ENCODE data around the gene AWAT1. TPM values are rescaled to one million over a fixed set of nuclear protein-coding genes. Genes with fewer than 3 reads are reported as not detected.
"Not testable (repeated sequence)": the region's sequence is repeated elsewhere in the genome, so short reads cannot be mapped to it uniquely, and the experiment has no call there.

AWAT1 gene
- total and polyA plus RNA-seq, 4 donors = not detected

DNA sequence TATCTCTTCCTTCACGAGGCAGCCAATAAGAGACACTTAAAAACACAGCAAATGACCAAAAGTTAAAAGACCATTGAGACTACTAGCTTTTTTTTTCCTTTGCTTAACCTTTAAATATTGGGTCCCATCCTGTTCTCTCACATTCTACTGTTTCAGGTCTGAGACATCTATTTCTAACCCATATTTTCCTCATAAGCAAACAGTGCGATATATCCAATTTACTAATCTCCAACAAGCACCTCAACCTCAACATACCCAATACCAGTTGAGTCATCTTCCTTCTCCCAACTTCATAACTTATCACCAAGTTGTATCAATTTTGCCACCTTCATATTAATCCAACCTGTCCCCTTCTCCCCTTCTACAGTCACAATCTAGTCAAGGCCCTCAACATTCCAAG, 7.0 kb downstream of the AWAT1 start:
- H3K9me3 ChIP-seq (ENCODE audit: control insufficient read depth in 4 of 4, low read length in 3 of 4) = no peaks in the 10 kb centered on the region
- 90% methylated on average over 2 of the region's 2 CpGs for WGBS
- H3K4me3 ChIP-seq (ENCODE audit: low read depth in 1 of 3, low read length in 3 of 3) = no peak overlapping the region
- DNase-seq (ENCODE audit: low spot score) = no peak
- TF ChIP-seq YY1 (IDR thresholded peaks at IDR 0.05) = no peak
- TF ChIP-seq, protein P1, sequence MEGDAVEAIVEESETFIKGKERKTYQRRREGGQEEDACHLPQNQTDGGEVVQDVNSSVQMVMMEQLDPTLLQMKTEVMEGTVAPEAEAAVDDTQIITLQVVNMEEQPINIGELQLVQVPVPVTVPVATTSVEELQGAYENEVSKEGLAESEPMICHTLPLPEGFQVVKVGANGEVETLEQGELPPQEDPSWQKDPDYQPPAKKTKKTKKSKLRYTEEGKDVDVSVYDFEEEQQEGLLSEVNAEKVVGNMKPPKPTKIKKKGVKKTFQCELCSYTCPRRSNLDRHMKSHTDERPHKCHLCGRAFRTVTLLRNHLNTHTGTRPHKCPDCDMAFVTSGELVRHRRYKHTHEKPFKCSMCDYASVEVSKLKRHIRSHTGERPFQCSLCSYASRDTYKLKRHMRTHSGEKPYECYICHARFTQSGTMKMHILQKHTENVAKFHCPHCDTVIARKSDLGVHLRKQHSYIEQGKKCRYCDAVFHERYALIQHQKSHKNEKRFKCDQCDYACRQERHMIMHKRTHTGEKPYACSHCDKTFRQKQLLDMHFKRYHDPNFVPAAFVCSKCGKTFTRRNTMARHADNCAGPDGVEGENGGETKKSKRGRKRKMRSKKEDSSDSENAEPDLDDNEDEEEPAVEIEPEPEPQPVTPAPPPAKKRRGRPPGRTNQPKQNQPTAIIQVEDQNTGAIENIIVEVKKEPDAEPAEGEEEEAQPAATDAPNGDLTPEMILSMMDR (IDR thresholded peaks at IDR 0.05; ENCODE audit: low read depth, low read length, missing input control) = no peak
- TF ChIP-seq, protein P2, sequence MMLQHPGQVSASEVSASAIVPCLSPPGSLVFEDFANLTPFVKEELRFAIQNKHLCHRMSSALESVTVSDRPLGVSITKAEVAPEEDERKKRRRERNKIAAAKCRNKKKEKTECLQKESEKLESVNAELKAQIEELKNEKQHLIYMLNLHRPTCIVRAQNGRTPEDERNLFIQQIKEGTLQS (IDR thresholded peaks at IDR 0.05) = no peak
- TF ChIP-seq HNF4A (conservative IDR thresholded peaks at IDR 0.05) = no peak
- no peak for TF ChIP-seq FOXA2 (IDR thresholded peaks at IDR 0.05)
- no peak for TF ChIP-seq EGR1 (IDR thresholded peaks at IDR 0.05; ENCODE audit: low read depth in 2 of 2)
- no peak for TF ChIP-seq JUND (IDR thresholded peaks at IDR 0.05)
- TF ChIP-seq RAD21 (IDR thresholded peaks at IDR 0.05) = no peak
- TF ChIP-seq GABPA (IDR thresholded peaks at IDR 0.05 in 1 of 2, conservative IDR thresholded peaks at IDR 0.05 in 1 of 2) = no peak
- TF ChIP-seq, protein P3, sequence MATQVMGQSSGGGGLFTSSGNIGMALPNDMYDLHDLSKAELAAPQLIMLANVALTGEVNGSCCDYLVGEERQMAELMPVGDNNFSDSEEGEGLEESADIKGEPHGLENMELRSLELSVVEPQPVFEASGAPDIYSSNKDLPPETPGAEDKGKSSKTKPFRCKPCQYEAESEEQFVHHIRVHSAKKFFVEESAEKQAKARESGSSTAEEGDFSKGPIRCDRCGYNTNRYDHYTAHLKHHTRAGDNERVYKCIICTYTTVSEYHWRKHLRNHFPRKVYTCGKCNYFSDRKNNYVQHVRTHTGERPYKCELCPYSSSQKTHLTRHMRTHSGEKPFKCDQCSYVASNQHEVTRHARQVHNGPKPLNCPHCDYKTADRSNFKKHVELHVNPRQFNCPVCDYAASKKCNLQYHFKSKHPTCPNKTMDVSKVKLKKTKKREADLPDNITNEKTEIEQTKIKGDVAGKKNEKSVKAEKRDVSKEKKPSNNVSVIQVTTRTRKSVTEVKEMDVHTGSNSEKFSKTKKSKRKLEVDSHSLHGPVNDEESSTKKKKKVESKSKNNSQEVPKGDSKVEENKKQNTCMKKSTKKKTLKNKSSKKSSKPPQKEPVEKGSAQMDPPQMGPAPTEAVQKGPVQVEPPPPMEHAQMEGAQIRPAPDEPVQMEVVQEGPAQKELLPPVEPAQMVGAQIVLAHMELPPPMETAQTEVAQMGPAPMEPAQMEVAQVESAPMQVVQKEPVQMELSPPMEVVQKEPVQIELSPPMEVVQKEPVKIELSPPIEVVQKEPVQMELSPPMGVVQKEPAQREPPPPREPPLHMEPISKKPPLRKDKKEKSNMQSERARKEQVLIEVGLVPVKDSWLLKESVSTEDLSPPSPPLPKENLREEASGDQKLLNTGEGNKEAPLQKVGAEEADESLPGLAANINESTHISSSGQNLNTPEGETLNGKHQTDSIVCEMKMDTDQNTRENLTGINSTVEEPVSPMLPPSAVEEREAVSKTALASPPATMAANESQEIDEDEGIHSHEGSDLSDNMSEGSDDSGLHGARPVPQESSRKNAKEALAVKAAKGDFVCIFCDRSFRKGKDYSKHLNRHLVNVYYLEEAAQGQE (IDR thresholded peaks at IDR 0.05) = no peak
- no peak for TF ChIP-seq TAF1 (conservative IDR thresholded peaks at IDR 0.05)
- TF ChIP-seq RXRA (IDR thresholded peaks at IDR 0.05) = no peak
- TF ChIP-seq, protein P4, sequence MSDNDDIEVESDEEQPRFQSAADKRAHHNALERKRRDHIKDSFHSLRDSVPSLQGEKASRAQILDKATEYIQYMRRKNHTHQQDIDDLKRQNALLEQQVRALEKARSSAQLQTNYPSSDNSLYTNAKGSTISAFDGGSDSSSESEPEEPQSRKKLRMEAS (IDR thresholded peaks at IDR 0.05) = no peak
- no peak for TF ChIP-seq SP1 (IDR thresholded peaks at IDR 0.05)
- TF ChIP-seq FOXA1 (IDR thresholded peaks at IDR 0.05) = no peak
- TF ChIP-seq HNF4G (IDR thresholded peaks at IDR 0.05) = no peak
- TF ChIP-seq, protein P5, sequence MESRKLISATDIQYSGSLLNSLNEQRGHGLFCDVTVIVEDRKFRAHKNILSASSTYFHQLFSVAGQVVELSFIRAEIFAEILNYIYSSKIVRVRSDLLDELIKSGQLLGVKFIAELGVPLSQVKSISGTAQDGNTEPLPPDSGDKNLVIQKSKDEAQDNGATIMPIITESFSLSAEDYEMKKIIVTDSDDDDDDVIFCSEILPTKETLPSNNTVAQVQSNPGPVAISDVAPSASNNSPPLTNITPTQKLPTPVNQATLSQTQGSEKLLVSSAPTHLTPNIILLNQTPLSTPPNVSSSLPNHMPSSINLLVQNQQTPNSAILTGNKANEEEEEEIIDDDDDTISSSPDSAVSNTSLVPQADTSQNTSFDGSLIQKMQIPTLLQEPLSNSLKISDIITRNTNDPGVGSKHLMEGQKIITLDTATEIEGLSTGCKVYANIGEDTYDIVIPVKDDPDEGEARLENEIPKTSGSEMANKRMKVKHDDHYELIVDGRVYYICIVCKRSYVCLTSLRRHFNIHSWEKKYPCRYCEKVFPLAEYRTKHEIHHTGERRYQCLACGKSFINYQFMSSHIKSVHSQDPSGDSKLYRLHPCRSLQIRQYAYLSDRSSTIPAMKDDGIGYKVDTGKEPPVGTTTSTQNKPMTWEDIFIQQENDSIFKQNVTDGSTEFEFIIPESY (IDR thresholded peaks at IDR 0.05) = no peak
- TF ChIP-seq NR2F2 (IDR thresholded peaks at IDR 0.05) = no peak
- H3K4me1 ChIP-seq (ENCODE audit: control insufficient read depth in 4 of 4, insufficient read depth in 4 of 4, low read length in 3 of 4) = no peaks in the 10 kb centered on the region
- no peak overlapping the region for H3K9ac ChIP-seq (ENCODE audit: low read depth in 1 of 2, low read length in 2 of 2)
- no peaks in the 10 kb centered on the region for H3K27me3 ChIP-seq (ENCODE audit: control insufficient read depth in 4 of 4, insufficient read depth in 4 of 4, low read length in 3 of 4)
- H3K36me3 ChIP-seq (ENCODE audit: control insufficient read depth in 4 of 4, insufficient read depth in 3 of 4, low read depth in 1 of 4, low read length in 3 of 4) = no peaks in the 10 kb centered on the region
- H3K27ac ChIP-seq (ENCODE audit: low read depth in 1 of 2, low read length in 2 of 2) = no peak overlapping the region

DNA sequence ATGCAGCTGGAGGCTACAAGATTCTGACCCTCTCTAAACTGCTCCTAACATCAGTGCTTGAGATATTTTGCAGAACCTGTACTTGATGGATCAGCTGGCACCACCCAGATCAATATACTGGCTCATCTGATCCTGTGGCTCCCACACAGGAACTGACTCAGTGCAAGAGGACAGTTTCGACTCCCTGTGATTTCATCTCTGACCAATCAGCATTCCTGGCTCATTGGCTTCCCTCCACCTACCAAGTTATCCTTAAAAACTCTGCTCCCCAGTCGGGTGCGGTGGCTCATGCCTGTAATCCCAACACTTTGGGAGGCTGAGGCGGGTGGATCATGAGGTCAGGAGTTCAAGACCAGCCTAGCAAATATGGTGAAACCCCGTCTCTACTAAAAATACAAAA, 9.1 kb downstream of the AWAT1 start:
- not testable (repeated sequence) for H3K27me3 ChIP-seq (ENCODE audit: control insufficient read depth in 4 of 4, insufficient read depth in 4 of 4, low read length in 3 of 4); H3K4me1 ChIP-seq (ENCODE audit: control insufficient read depth in 4 of 4, insufficient read depth in 4 of 4, low read length in 3 of 4); H3K36me3 ChIP-seq (ENCODE audit: control insufficient read depth in 4 of 4, insufficient read depth in 3 of 4, low read depth in 1 of 4, low read length in 3 of 4); H3K4me3 ChIP-seq (ENCODE audit: low read depth in 1 of 3, low read length in 3 of 3); H3K9me3 ChIP-seq (ENCODE audit: control insufficient read depth in 4 of 4, low read length in 3 of 4); H3K9ac ChIP-seq (ENCODE audit: low read depth in 1 of 2, low read length in 2 of 2); H3K27ac ChIP-seq (ENCODE audit: low read depth in 1 of 2, low read length in 2 of 2); DNase-seq (ENCODE audit: low spot score)
- 87% methylated on average over 5 of the region's 5 CpGs for WGBS

Data from liver (tissue), 9 donors.